Femur (tissue), 1 donor: Measurements from ENCODE around the gene LRP2.

Source experiments
- DNase-seq: peaks from one replicate; pipeline ENCODE4 v3.0.0-alpha.2; 2017

The LRP2 gene

GRCh38 chr2:169086893-169087467, 275.4 kb downstream of the LRP2 start:
- no peak for DNase-seq

- DNase-seq, result no peak
Measured at GRCh38 chr2:169082995-169083394, 279.3 kb downstream of the LRP2 start.

- no peak for DNase-seq
Measured at GRCh38 chr2:169081551-169081950, 280.8 kb downstream of the LRP2 start.

- DNase-seq, result no peak
Measured at GRCh38 chr2:169080250-169081069, 281.9 kb downstream of the LRP2 start.

- DNase-seq, result no peak
Measured at GRCh38 chr2:169077674-169078240, 284.6 kb downstream of the LRP2 start.
